Spleen (tissue), 11 donors: ENCODE measurements around the gene ZDHHC5. TPM values are rescaled to one million over a fixed set of nuclear protein-coding genes. Genes with fewer than 3 reads are reported as not detected.
A peak's percentile ranks its signal among the peaks of the same experiment; 100 is the strongest.
"Not testable (repeated sequence)": the region's sequence is repeated elsewhere in the genome, so short reads cannot be mapped to it uniquely, and the experiment has no call there.

Source experiments
- DNase-seq: peaks from one replicate; pipeline ENCODE4 v3.0.0-alpha.2; 2020
- H3K27ac ChIP-seq, 8 donors: fragments of 200-600 bp; sonication (generic) in 7 of 8; 1 replicate in 4 of 8; 2 replicates in 4 of 8; pipeline versions ENCODE4 v1.5.0 to v1.8.0; 2016 to 2021; ENCODE audit warnings: inconsistent platforms in 4 of 8, mild to moderate bottlenecking in 4 of 8, moderate library complexity in 1 of 8
- H3K27me3 ChIP-seq, 7 donors: fragments of 200-600 bp; sonication (generic) in 6 of 7; replicated peaks in 1 of 7; 1 replicate in 4 of 7; 2 replicates in 3 of 7; pipeline versions ENCODE4 v1.5.0 to v1.8.0; 2016 to 2021; ENCODE audit warnings: inconsistent platforms in 3 of 7, mild to moderate bottlenecking in 1 of 7
- H3K36me3 ChIP-seq, 6 donors: fragments of 200-600 bp; sonication (generic) in 5 of 6; 1 replicate in 4 of 6; 2 replicates in 2 of 6; pipeline versions ENCODE4 v1.5.0 to v1.8.0; 2016 to 2021; ENCODE audit warnings: inconsistent platforms in 2 of 6
- H3K4me1 ChIP-seq, 6 donors: fragments of 200-600 bp; sonication (generic) in 5 of 6; 1 replicate in 3 of 6; 2 replicates in 3 of 6; pipeline versions ENCODE4 v1.5.0 to v1.8.0; 2016 to 2021; ENCODE audit warnings: inconsistent platforms in 3 of 6
- H3K4me3 ChIP-seq, 8 donors: fragments of 200-600 bp; sonication (generic) in 7 of 8; 1 replicate in 4 of 8; 2 replicates in 4 of 8; pipeline versions ENCODE4 v1.5.0 to v1.8.0; 2016 to 2021; ENCODE audit warnings: inconsistent platforms in 4 of 8, mild to moderate bottlenecking in 4 of 8, moderate library complexity in 2 of 8
- H3K9me3 ChIP-seq, 8 donors: fragments of 200-600 bp; sonication (generic) in 7 of 8; 1 replicate in 4 of 8; 2 replicates in 4 of 8; pipeline versions ENCODE4 v1.5.0 to v1.8.0; 2016 to 2021; ENCODE audit warnings: inconsistent platforms in 4 of 8
- POLR2A ChIP-seq, 3 donors: fragments of 450-650 bp; IDR thresholded peaks; one replicate each; pipeline ENCODE4 v1.5.1; 2017; ENCODE audit warnings: antibody characterized with exemption in 3 of 3, mild to moderate bottlenecking in 1 of 3
- POLR2AphosphoS5 ChIP-seq, 3 donors: sonication (generic); formaldehyde crosslinking; IDR thresholded peaks; one replicate each; pipeline ENCODE4 v1.5.1; 2017; ENCODE audit warnings: antibody characterized with exemption in 3 of 3
- WGBS, 5 donors: extraction: QIAGEN DNeasy Blood & Tissue Kit in 3 of 5; methylation state at CpG; one replicate each; pipeline versions ENCODE4 v1.1.5 to v1.1.7; 2013 to 2018; 5-methylcytosine and 5-hydroxymethylcytosine counted together
- intact Hi-C: fragments of 100-400 bp; cut with DNase I; formaldehyde crosslinking; loops from one replicate; pipeline ENCODE4 v1.15.0; 2023; ENCODE audit warnings: low total_unique reads
- polyA plus RNA-seq, 3 donors: library from polyadenylated mRNA; stranded (reverse); fragments of 200-250 nt; gene quantifications; one replicate each; pipeline ENCODE4 v1.2.1, GENCODE V29; 2013
- total RNA-seq, 7 donors: library from RNA; depleted of rRNA in 3 of 7; stranded (reverse); fragments of >200 nt in 3 of 7; fragmentation: NEBNext Ultra II Directional in 4 of 7; extraction: Animal tissue kit (Norgen Biotek cat#: 25700) in 4 of 7; gene quantifications; one replicate each; pipeline versions ENCODE4 v1.1.0 to v1.2.1, GENCODE V29; 2016 to 2021
- TF ChIP-seq, protein P1 (sequence below), 11 experiments: fragments of 200-600 bp in 7 of 11; fragments of 450-650 bp in 4 of 11; sonication (generic) in 4 of 11; IDR thresholded peaks in 8 of 11; conservative IDR thresholded peaks in 3 of 11; 1 replicate in 7 of 11; 2 replicates in 4 of 11; pipeline versions ENCODE4 v1.4.0 to v1.8.0; 2016 to 2021; ENCODE audit warnings: antibody characterized with exemption in 11 of 11, inconsistent platforms in 4 of 11, mild to moderate bottlenecking in 1 of 11
- donor health status: healthy with polysubstance abuse.
- donor health status: DM: no; HTN: no; CAD: no; lungs with moderate emphysema.
- donor health status: DM: no; HTN: no; CAD: no.
- donor health status: Bipolar disorder and iron deficiency.
- donor health status: healthy.
- donor health status: DM: no; HTN: no; CAD: no.
- donor health status: DM: yes; HTN: yes; CAD: no.

The ZDHHC5 gene
- total and polyA plus RNA-seq, 10 donors: 14.0 to 58.0 (median 48.8) TPM

DNA sequence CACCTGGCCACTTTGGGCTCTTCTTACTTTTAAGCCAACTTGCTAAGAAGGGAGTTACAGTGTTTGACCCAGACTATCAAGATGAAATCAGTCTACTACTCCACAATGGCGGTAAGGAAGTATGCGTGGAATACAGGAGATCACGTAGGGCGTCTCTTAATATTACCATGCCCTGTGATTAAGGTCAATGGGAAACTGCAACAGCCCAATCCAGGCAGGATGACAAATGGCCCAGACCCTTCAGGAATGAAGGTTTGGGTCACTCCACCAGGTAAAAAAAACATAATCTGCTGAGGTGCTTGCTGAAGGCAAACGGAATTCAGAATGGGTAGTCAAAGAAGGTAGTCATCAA, 17.2 kb upstream of the ZDHHC5 start:
- intact Hi-C loops: no loop called here
- WGBS, 5 donors: 82 to 91% (median 86%) methylated on average over 5 of the region's 5 CpGs
- Histone ChIP-seq H3K9me3 (no peaks in the 10 kb centered on the region), H3K4me1 (peaks cover 18 to 67% (median 41%) of the 10 kb centered on the region in 6 donors), H3K36me3 (no peaks in the 10 kb centered on the region), H3K4me3 (no peak overlapping the region), H3K27ac (no peak overlapping the region), H3K27me3 (peaks cover 0 to 51% (median 31%) of the 10 kb centered on the region in 7 donors)
- TF ChIP-seq, protein P1, sequence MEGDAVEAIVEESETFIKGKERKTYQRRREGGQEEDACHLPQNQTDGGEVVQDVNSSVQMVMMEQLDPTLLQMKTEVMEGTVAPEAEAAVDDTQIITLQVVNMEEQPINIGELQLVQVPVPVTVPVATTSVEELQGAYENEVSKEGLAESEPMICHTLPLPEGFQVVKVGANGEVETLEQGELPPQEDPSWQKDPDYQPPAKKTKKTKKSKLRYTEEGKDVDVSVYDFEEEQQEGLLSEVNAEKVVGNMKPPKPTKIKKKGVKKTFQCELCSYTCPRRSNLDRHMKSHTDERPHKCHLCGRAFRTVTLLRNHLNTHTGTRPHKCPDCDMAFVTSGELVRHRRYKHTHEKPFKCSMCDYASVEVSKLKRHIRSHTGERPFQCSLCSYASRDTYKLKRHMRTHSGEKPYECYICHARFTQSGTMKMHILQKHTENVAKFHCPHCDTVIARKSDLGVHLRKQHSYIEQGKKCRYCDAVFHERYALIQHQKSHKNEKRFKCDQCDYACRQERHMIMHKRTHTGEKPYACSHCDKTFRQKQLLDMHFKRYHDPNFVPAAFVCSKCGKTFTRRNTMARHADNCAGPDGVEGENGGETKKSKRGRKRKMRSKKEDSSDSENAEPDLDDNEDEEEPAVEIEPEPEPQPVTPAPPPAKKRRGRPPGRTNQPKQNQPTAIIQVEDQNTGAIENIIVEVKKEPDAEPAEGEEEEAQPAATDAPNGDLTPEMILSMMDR (IDR thresholded peaks at IDR 0.05 in 8 of 11, conservative IDR thresholded peaks at IDR 0.05 in 3 of 11): no peak
- TF ChIP-seq POLR2AphosphoS5 (IDR thresholded peaks at IDR 0.05): no peak
- no peak for TF ChIP-seq POLR2A (IDR thresholded peaks at IDR 0.05)
- DNase-seq: no peak

DNA sequence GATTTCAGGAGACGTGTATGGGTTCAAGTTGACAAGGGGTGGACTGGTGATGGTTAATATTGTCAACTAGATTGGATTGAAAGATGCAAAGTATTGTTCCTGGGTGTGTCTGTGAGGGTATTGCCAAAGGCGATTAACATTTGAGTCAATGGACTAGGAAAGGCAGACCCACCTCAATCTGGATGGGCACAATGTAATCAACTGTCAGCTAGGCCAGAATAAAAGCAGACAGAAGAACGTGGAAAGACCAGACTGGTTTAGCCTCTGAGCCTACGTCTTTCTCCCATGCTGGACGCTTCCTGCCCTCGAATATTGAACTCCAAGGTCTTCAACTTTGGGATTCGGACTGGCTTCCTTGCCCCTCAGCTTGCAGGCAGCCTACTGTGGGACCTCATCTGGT, 16.5 kb upstream of the ZDHHC5 start:
- Histone ChIP-seq H3K27me3 (peaks cover 0 to 44% (median 30%) of the 10 kb centered on the region in 7 donors), H3K9me3 (no peaks in the 10 kb centered on the region), H3K4me1 (peaks cover 13 to 61% (median 35%) of the 10 kb centered on the region in 6 donors), H3K36me3 (no peaks in the 10 kb centered on the region), H3K4me3 (no peak overlapping the region), H3K27ac (no peak overlapping the region)
- intact Hi-C loops: no loop called here
- no peak for DNase-seq
- WGBS, 5 donors: 84 to 94% (median 90%) methylated on average over 7 of the region's 7 CpGs
- TF ChIP-seq POLR2A (IDR thresholded peaks at IDR 0.05) (no peak), POLR2AphosphoS5 (IDR thresholded peaks at IDR 0.05) (no peak)
- TF ChIP-seq, protein P1 (IDR thresholded peaks at IDR 0.05 in 8 of 11, conservative IDR thresholded peaks at IDR 0.05 in 3 of 11): no peak

DNA sequence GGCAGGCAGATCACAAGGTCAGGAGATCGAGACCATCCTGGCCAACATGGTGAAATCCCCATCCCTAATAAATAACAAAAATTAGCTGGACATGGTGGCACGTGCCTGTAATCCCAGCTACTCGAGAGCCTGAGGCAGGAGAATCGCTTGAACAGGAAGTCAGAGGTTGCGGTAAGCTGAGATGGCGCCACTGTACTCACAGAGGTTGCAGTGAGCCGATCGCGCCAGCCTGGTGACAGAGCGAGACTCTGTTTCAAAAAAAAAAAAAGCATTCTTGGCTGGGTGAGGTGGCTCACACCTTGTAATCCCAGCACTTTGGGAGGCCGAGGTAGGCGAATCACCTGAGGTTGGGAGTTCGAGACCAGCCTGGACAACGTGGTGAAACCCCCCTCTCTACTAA, 15.7 kb upstream of the ZDHHC5 start:
- H3K9me3 ChIP-seq, H3K36me3 ChIP-seq, DNase-seq, intact Hi-C loops: not testable (repeated sequence)
- peak overlapping the region in 3 of 8 donors; percentile 5 to 41 (median 8) for H3K4me3 ChIP-seq
- H3K27ac ChIP-seq: peak overlapping the region in 2 of 8 donors; percentile 56 to 68
- 65 to 82% (median 75%) methylated on average over 14 of the region's 14 CpGs for WGBS, 5 donors
- H3K27me3 ChIP-seq: peaks cover 0 to 36% (median 22%) of the 10 kb centered on the region in 7 donors
- peaks cover 15 to 61% (median 34%) of the 10 kb centered on the region in 6 donors for H3K4me1 ChIP-seq

DNA sequence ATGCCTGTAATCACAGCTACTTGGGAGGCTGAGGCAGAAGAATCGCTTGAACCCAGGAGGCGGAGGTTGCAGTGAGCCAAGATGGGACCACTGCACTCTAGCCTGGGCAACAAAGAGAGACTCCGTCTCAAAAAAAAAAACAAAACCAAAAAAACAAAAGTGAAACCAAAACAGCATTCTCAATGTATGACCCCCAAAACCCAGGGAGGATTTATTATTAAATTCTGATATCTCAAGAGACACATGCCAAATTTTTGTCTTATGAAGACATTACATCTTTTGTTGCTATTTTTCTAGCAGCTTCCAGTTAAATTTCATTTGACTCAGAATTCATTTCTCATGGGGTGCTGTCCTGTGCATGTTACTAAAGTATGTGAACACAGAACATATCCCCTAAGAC, 15.3 kb upstream of the ZDHHC5 start:
- intact Hi-C loops: no loop called here
- peaks cover 14 to 57% (median 31%) of the 10 kb centered on the region in 6 donors for H3K4me1 ChIP-seq
- TF ChIP-seq, protein P1 (IDR thresholded peaks at IDR 0.05 in 8 of 11, conservative IDR thresholded peaks at IDR 0.05 in 3 of 11): no peak
- TF ChIP-seq POLR2AphosphoS5 (IDR thresholded peaks at IDR 0.05): no peak
- TF ChIP-seq POLR2A (IDR thresholded peaks at IDR 0.05): no peak
- H3K27me3 ChIP-seq: peaks cover 0 to 31% (median 18%) of the 10 kb centered on the region in 7 donors
- DNase-seq: no peak
- H3K27ac ChIP-seq: peak overlapping the region in 2 of 8 donors; percentile 56 to 68
- 62 to 73% (median 69%) methylated on average over 3 of the region's 3 CpGs for WGBS, 5 donors
- no peaks in the 10 kb centered on the region for H3K36me3 ChIP-seq
- no peaks in the 10 kb centered on the region for H3K9me3 ChIP-seq
- peak overlapping the region in 3 of 8 donors; percentile 5 to 41 (median 8) for H3K4me3 ChIP-seq

DNA sequence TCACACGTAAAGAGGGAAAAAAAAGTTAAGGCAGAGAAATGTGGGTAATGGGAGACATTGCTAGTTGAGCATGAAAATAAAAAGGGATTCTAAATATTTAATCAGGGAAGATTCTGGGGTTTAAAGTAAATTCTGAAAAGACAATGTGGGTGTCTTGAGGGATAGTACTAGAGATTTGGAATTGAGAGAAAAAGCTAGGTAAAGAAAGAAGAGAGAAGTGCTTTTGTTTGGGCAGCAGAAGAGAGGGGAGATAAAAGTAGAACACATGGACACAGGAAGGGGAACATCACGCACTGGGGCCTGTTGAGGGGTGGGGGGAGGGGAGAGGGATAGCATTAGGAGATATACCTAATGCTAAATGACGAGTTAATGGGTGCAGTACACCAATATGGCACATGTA, 14.8 kb upstream of the ZDHHC5 start:
- H3K36me3 ChIP-seq: no peaks in the 10 kb centered on the region
- TF ChIP-seq POLR2AphosphoS5 (IDR thresholded peaks at IDR 0.05) (no peak), POLR2A (IDR thresholded peaks at IDR 0.05) (no peak)
- TF ChIP-seq, protein P1 (IDR thresholded peaks at IDR 0.05 in 8 of 11, conservative IDR thresholded peaks at IDR 0.05 in 3 of 11): no peak
- no peak overlapping the region for H3K4me3 ChIP-seq
- no peak for DNase-seq
- peak overlapping the region in 2 of 8 donors; percentile 56 to 68 for H3K27ac ChIP-seq
- H3K27me3 ChIP-seq: peaks cover 0 to 26% (median 13%) of the 10 kb centered on the region in 7 donors
- H3K4me1 ChIP-seq: peaks cover 12 to 56% (median 30%) of the 10 kb centered on the region in 6 donors
- intact Hi-C loops: no loop called here
- H3K9me3 ChIP-seq: no peaks in the 10 kb centered on the region
- 27 to 53% (median 46%) methylated on average over 3 of the region's 3 CpGs for WGBS, 5 donors
